Panc1 (cell line): ENCODE results near the gene ADAMTS14. TPM values are rescaled to one million over a fixed set of nuclear protein-coding genes. Genes with fewer than 3 reads are reported as not detected.

Experiments used
- ATAC-seq: fragments of 200-7000 bp; cut with Tn5 transposase; 2 replicates; pipeline ENCODE4 v1.9.1; 2020; ENCODE audit warnings: mild to moderate bottlenecking, moderate library complexity
- BruUV-seq: library from RNA; stranded (reverse); fragments of 400-500 nt; replicated peaks from 2 replicates; lab custom pipeline; 2021; lab: Mats Ljungman, UMichigan
- CTCF ChIA-PET: fragments of 300-600 bp; sonication (Branson Sonifier 250); formaldehyde crosslinking; loops from one replicate; lab custom pipeline; 2022; ENCODE audit warnings: antibody characterized with exemption; lab: Charles Lee
- POLR2A ChIA-PET: fragments of 300-600 bp; sonication (Branson Sonifier 250); formaldehyde crosslinking; loops from one replicate; lab custom pipeline; 2022; ENCODE audit warnings: antibody characterized with exemption; lab: Charles Lee
- DNase-seq: peaks from one replicate; pipeline ENCODE4 v3.0.0-alpha.2; 2010; ENCODE audit warnings: low read depth, low spot score
- H3K27ac ChIP-seq: 2 replicates; pipeline ENCODE4 v1.5.1; 2011; ENCODE audit warnings: mild to moderate bottlenecking, low read length, inconsistent platforms
- H3K27me3 ChIP-seq: fragments of 200-500 bp; sonication (Bioruptor generic); 2 replicates; pipeline ENCODE4 v1.6.0; 2014; ENCODE audit warnings: low read length, inconsistent platforms; ENCODE audit not compliant: control insufficient read depth, insufficient read depth
- H3K36me3 ChIP-seq: fragments of 200-500 bp; sonication (Bioruptor generic); 2 replicates; pipeline ENCODE4 v1.5.1; 2014; ENCODE audit warnings: inconsistent platforms, mild to moderate bottlenecking, low read length, moderate library complexity; ENCODE audit not compliant: control insufficient read depth, insufficient read depth
- H3K4me1 ChIP-seq: 2 replicates; pipeline ENCODE4 v1.5.1; 2011; ENCODE audit warnings: inconsistent platforms, mild to moderate bottlenecking, low read length, moderate library complexity; ENCODE audit not compliant: control insufficient read depth, insufficient read depth
- H3K4me3 ChIP-seq, 2 experiments: 2 replicates each; pipeline ENCODE4 v1.5.1; 2011 to 2012; ENCODE audit warnings: low read depth in 2 of 2, low read length in 2 of 2, mild to moderate bottlenecking in 2 of 2, inconsistent platforms in 1 of 2, moderate library complexity in 1 of 2
- H3K9me3 ChIP-seq: fragments of 200-500 bp; sonication (Bioruptor generic); 2 replicates; pipeline ENCODE4 v1.5.1; 2014; ENCODE audit warnings: low read depth, mild to moderate bottlenecking, inconsistent platforms, low read length, moderate library complexity; ENCODE audit not compliant: control insufficient read depth, insufficient read depth
- CTCF ChIP-seq: fragments of 450-650 bp; IDR thresholded peaks from 2 replicates; pipeline ENCODE4 v1.5.1; 2017; ENCODE audit warnings: mild to moderate bottlenecking
- POLR2AphosphoS5 ChIP-seq: IDR thresholded peaks from 2 replicates; pipeline ENCODE4 v1.6.1; 2012; ENCODE audit warnings: mild to moderate bottlenecking, low read depth, low read length, moderate library complexity
- REST ChIP-seq, 2 experiments: IDR thresholded peaks; 2 replicates each; pipeline ENCODE4 v1.6.1; 2011 to 2012; ENCODE audit warnings: low read depth in 2 of 2, control low read depth in 1 of 2, low read length in 1 of 2, mild to moderate bottlenecking in 1 of 2, moderate library complexity in 1 of 2; ENCODE audit not compliant: insufficient read depth in 1 of 2
- SIN3A ChIP-seq: IDR thresholded peaks from 2 replicates; pipeline ENCODE4 v1.6.1; 2012; ENCODE audit warnings: low read depth, mild to moderate bottlenecking, low read length, moderate library complexity, borderline replicate concordance; ENCODE audit not compliant: insufficient read depth
- TCF7L2 ChIP-seq: IDR thresholded peaks from 2 replicates; pipeline ENCODE4 v1.6.1; 2011; ENCODE audit warnings: mild to moderate bottlenecking, low read depth, low read length, inconsistent platforms
- in situ Hi-C: cut with HindIII; loops from 2 replicates; pipeline ENCODE4 v1.10.0; 2016; ENCODE audit warnings: low sequenced_read_pairs, low pct_unique_long_range_greater_than_20kb
- intact Hi-C: fragments of 100-400 bp; cut with micrococcal nuclease; formaldehyde crosslinking; loops from one replicate; pipeline ENCODE4 v1.10.0; 2022; ENCODE audit not compliant: unreplicated experiment
- total RNA-seq: library from RNA; stranded (reverse); gene quantifications from one replicate; pipeline ENCODE4 v1.2.1, GENCODE V29; 2021; ENCODE audit not compliant: unreplicated experiment

Gene ADAMTS14
- total RNA-seq, 1 experiment from 2014 or later = 0.67 TPM

GRCh38 chr10:70711177-70711576, 38.9 kb downstream of the ADAMTS14 start:
- TF ChIP-seq TCF7L2 = no peak
- no peak for TF ChIP-seq REST (IDR thresholded peaks at IDR 0.05; ENCODE audit: insufficient read depth in 1 of 2, low read depth in 2 of 2, low read length in 1 of 2)
- TF ChIP-seq SIN3A = no peak
- TF ChIP-seq POLR2AphosphoS5 = no peak
- no peak for TF ChIP-seq CTCF
- ChIA-PET POLR2A (no interaction called here), CTCF (no interaction called here)
- in situ Hi-C loops (no loop called here), intact Hi-C loops (no loop called here)
- Histone ChIP-seq H3K4me3 (no peak overlapping the region), H3K27me3 (no peaks in the 10 kb centered on the region), H3K4me1 (peaks cover 9% of the 10 kb centered on the region), H3K36me3 (no peaks in the 10 kb centered on the region), H3K27ac (no peak overlapping the region), H3K9me3 (no peaks in the 10 kb centered on the region)
- BruUV-seq = no TSS peak
- DNase-seq = no peak
- ATAC-seq = no peak

GRCh38 chr10:70711911-70712310, 39.6 kb downstream of the ADAMTS14 start:
- intact Hi-C loops = no loop called here
- Histone ChIP-seq H3K9me3 (no peaks in the 10 kb centered on the region), H3K4me1 (peaks cover 12% of the 10 kb centered on the region), H3K36me3 (no peaks in the 10 kb centered on the region), H3K4me3 (no peak overlapping the region), H3K27me3 (no peaks in the 10 kb centered on the region), H3K27ac (no peak overlapping the region)
- BruUV-seq = no TSS peak
- in situ Hi-C loops = no loop called here
- ChIA-PET POLR2A (no interaction called here), CTCF (no interaction called here)
- ATAC-seq (no peak), DNase-seq (no peak)
- TF ChIP-seq TCF7L2 = no peak
- no peak for TF ChIP-seq POLR2AphosphoS5
- TF ChIP-seq CTCF = no peak
- TF ChIP-seq REST (IDR thresholded peaks at IDR 0.05; ENCODE audit: insufficient read depth in 1 of 2, low read depth in 2 of 2, low read length in 1 of 2) = no peak
- no peak for TF ChIP-seq SIN3A
